Liver (tissue), 3 donors: ENCODE data around the gene CYB5D1.

Experiments used
- CTCF ChIP-seq: fragments of 150-350 bp; IDR thresholded peaks from 2 replicates; pipeline ENCODE4 v1.5.1; 2017; ENCODE audit warnings: improper control_type of control experiment, low read depth, low read length; ENCODE audit not compliant: missing input control
- EGR1 ChIP-seq, 2 donors: IDR thresholded peaks; 2 replicates each; pipeline ENCODE4 v1.6.1; 2016 to 2018; ENCODE audit warnings: antibody characterized with exemption in 2 of 2, low read depth in 2 of 2
- JUND ChIP-seq, 2 donors: IDR thresholded peaks; 2 replicates each; pipeline ENCODE4 v1.6.1; 2016; ENCODE audit warnings: antibody characterized with exemption in 2 of 2
- MAX ChIP-seq: IDR thresholded peaks from 2 replicates; pipeline ENCODE4 v1.6.1; 2016; ENCODE audit warnings: antibody characterized with exemption
- NR2F2 ChIP-seq: IDR thresholded peaks from 2 replicates; pipeline ENCODE4 v1.6.1; 2016; ENCODE audit warnings: antibody characterized with exemption
- YY1 ChIP-seq: IDR thresholded peaks from 2 replicates; pipeline ENCODE4 v1.6.1; 2016; ENCODE audit warnings: antibody characterized with exemption, mild to moderate bottlenecking
- ZBTB33 ChIP-seq: IDR thresholded peaks from 2 replicates; pipeline ENCODE4 v1.6.1; 2016; ENCODE audit warnings: antibody characterized with exemption
- donor health status: healthy.
- donor health status: healthy.

GRCh38 chr17:7840875-7841274 is 16.9 kb upstream of the CYB5D1 start:
- TF ChIP-seq NR2F2 (no peak), YY1 (no peak), CTCF (no peak), ZBTB33 (no peak), EGR1 (IDR thresholded peaks at IDR 0.05; ENCODE audit: low read depth in 2 of 2) (no peak), JUND (IDR thresholded peaks at IDR 0.05) (no peak), MAX (no peak)
